Activated CD4-positive, alpha-beta T cell treated with anti-CD3 and anti-CD28 coated beads for 36 hours (primary cell): Measurements from ENCODE around the gene DAB2. TPM values are rescaled to one million over a fixed set of nuclear protein-coding genes. Genes with fewer than 3 reads are reported as not detected.

ENCODE experiments used
- ATAC-seq: fragments of 200-7000 bp; cut with Tn5 transposase; one replicate; pipeline ENCODE4 v1.10.0; 2021; ENCODE audit warnings: mild to moderate bottlenecking, moderate library complexity
- CTCF ChIA-PET: fragments of 350-600 bp; sonication (Branson Sonifier 250); formaldehyde crosslinking; loops from one replicate; lab custom pipeline; 2021; ENCODE audit warnings: antibody characterized with exemption; lab: Charles Lee
- POLR2A ChIA-PET: fragments of 350-600 bp; sonication (Branson Sonifier 250); formaldehyde crosslinking; loops from one replicate; lab custom pipeline; 2021; ENCODE audit warnings: antibody characterized with exemption, inconsistent platforms; lab: Charles Lee
- DNase-seq: peaks from one replicate; pipeline ENCODE4 v3.0.0-alpha.2; 2020
- H3K27ac Mint-ChIP-seq: one replicate; pipeline ENCODE4 v1.8.0; 2021; ENCODE audit warnings: mixed read lengths
- H3K27me3 Mint-ChIP-seq: one replicate; pipeline ENCODE4 v1.8.0; 2021; ENCODE audit warnings: mixed read lengths
- H3K36me3 Mint-ChIP-seq: one replicate; pipeline ENCODE4 v1.8.0; 2021; ENCODE audit warnings: low read depth, mixed read lengths
- H3K4me1 Mint-ChIP-seq: one replicate; pipeline ENCODE4 v1.8.0; 2021; ENCODE audit warnings: mixed read lengths
- H3K4me3 Mint-ChIP-seq: one replicate; pipeline ENCODE4 v1.8.0; 2021; ENCODE audit warnings: mild to moderate bottlenecking, moderate library complexity, mixed read lengths
- H3K9me3 Mint-ChIP-seq: one replicate; pipeline ENCODE4 v1.8.0; 2021; ENCODE audit warnings: low read depth, mixed read lengths
- intact Hi-C, 2 experiments: fragments of 100-400 bp; cut with DNase I in 1 of 2; cut with micrococcal nuclease in 1 of 2; formaldehyde crosslinking; loops; one replicate each; pipeline versions ENCODE4 v1.14.2 to v1.15.1; 2022 to 2024; cut with DNase I, micrococcal nuclease
- total RNA-seq, 2 experiments: library from RNA; stranded (reverse); gene quantifications; one replicate each; pipeline ENCODE4 v1.2.3, GENCODE V29; 2021

DAB2 gene
- total RNA-seq, 2 experiments from 2014 or later: 0.05 to 0.26 TPM

DNA sequence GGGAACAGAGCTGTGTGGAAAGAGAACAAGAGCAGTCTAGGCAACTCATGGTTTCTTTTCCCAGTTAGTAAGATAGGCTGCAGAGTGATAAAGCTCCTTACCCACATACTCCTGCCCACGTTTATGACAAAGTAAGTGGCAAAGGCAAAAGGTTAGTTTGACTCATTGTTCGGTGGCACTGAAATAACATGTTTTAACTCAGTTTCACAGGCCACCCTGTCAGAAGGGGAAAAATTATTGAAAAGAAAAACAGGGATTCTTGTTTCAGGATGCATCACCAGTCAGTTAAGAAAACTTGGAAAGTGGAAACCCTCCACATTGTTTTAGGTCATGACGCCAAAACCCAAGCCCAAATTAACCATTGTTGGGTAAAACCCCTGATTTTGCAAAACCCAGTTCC lies 22.3 kb upstream of the DAB2 start:
- H3K27me3 Mint-ChIP-seq: peaks cover 2% of the 10 kb centered on the region
- ChIA-PET POLR2A (no interaction called here), CTCF (interaction anchor here (0.7 to 1.2 kb wide), 3 partner anchors 40 to 71 kb away, joined by 3 to 4 read pairs (median 4); no protein-coding TSS in a partner anchor)
- no peaks in the 10 kb centered on the region for H3K9me3 Mint-ChIP-seq
- intact Hi-C loops: no loop called here
- peaks cover 3% of the 10 kb centered on the region for H3K4me1 Mint-ChIP-seq
- no peak overlapping the region for H3K4me3 Mint-ChIP-seq
- H3K36me3 Mint-ChIP-seq: no peaks in the 10 kb centered on the region
- DNase-seq: no peak
- peak; percentile 36 for ATAC-seq
- H3K27ac Mint-ChIP-seq: no peak overlapping the region

DNA sequence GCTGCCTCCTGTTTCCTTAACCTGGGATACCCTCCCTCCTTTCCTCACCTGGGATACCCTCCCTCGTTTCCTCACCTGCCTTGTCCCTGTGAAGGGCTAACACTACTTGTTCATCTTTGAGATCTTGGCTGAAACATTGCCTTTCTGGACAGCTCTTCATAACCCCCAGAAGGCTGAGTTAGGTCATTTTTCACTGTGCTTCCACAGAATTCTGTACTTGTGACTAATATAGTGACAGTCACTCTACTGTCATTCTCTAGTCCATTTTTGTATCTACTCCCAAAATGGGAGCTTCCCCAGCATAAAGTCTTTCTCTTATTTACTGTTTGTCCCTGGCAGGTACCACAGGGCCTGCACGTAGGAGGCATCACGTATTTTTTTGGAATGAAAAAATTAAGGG lies 21.5 kb upstream of the DAB2 start:
- peaks cover 3% of the 10 kb centered on the region for H3K4me1 Mint-ChIP-seq
- ATAC-seq: no peak

DNA sequence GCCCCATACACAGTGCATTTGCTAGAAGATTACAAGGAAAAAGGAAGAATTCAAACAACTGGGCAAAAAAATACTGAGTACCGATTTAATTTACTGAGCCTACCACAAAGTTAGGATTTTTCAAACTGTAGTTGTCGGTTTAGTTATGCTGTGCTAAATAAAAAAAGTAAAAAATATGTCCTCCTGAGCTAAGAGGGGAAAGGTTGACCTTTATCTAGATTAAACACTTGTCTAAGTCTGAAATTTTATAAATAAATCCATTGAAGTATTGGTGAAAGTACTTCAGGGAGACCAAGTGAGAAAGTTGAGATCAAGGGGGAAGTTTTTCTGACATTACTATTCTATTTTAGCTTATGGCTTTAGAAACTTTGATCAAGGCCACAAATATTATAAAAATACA lies 19.1 kb upstream of the DAB2 start:
- H3K4me1 Mint-ChIP-seq: peaks cover 3% of the 10 kb centered on the region
- no peaks in the 10 kb centered on the region for H3K9me3 Mint-ChIP-seq
- H3K36me3 Mint-ChIP-seq: no peaks in the 10 kb centered on the region
- H3K4me3 Mint-ChIP-seq: no peak overlapping the region
- ChIA-PET POLR2A (no interaction called here), CTCF (interaction anchor here (1.9 kb wide), 1 partner anchor 104 kb away, joined by 6 read pairs; no protein-coding TSS in a partner anchor)
- no peak for DNase-seq
- no peak overlapping the region for H3K27ac Mint-ChIP-seq
- intact Hi-C loops: no loop called here
- no peaks in the 10 kb centered on the region for H3K27me3 Mint-ChIP-seq
- no peak for ATAC-seq

More for the DNA sequence above, 21.5 kb upstream of the DAB2 start:
- Mint-ChIP-seq H3K27me3 (peaks cover 2% of the 10 kb centered on the region), H3K9me3 (no peaks in the 10 kb centered on the region), H3K36me3 (no peaks in the 10 kb centered on the region), H3K4me3 (no peak overlapping the region), H3K27ac (no peak overlapping the region)
- POLR2A ChIA-PET: no interaction called here
- DNase-seq: no peak
- CTCF ChIA-PET: interaction anchor here (0.6 to 1.2 kb wide), 2 partner anchors 70 to 229 kb away, joined by 3 read pairs; no protein-coding TSS in a partner anchor
- intact Hi-C loops: no loop called here

DNA sequence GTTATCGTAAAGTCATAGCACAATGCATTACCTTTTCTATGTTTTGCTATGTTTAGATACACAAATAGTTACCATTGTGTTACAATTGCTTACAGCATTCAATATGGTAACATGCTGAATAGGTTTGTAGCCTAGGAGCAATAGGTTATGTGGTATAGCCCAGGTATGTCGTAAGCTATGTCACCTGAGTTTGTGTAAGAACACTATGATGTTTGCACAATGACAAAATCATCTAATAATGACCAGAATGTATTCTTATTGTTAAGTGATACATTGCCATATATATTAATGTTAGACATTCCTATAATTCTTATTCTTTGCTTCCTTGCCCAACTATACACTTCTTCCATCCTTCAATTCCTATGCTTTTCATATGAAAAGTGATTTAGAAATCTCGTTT lies 18.2 kb upstream of the DAB2 start:
- H3K9me3 Mint-ChIP-seq: no peaks in the 10 kb centered on the region
- POLR2A ChIA-PET: no interaction called here
- DNase-seq: no peak
- peaks cover 3% of the 10 kb centered on the region for H3K4me1 Mint-ChIP-seq
- CTCF ChIA-PET: interaction anchor here (0.6 to 1.0 kb wide), 3 partner anchors 11 to 63 kb away, joined by 3 to 5 read pairs (median 4); no protein-coding TSS in a partner anchor
- intact Hi-C loops: no loop called here
- no peaks in the 10 kb centered on the region for H3K36me3 Mint-ChIP-seq
- H3K4me3 Mint-ChIP-seq: no peak overlapping the region
- ATAC-seq: no peak
- H3K27me3 Mint-ChIP-seq: peaks cover 2% of the 10 kb centered on the region
- no peak overlapping the region for H3K27ac Mint-ChIP-seq

DNA sequence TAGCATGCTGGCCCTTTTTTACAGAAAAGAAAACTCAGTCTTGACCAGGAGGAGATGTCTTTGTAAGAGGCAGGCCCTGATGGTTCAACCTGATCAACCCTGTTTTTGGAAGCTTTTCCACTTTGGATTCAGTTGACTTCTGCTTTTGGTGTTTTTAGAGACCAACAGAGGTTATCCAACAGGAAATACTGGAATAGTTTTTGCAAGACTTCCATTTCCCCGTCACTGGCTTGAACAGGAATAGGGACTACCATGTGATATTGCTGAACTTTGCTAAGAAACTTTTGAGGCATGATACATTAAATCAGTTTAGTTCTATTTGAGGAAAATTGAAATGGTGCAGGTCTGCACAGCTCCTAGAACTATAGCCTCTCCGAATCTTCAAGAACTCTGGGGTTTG lies 17.1 kb upstream of the DAB2 start:
- Mint-ChIP-seq H3K9me3 (no peaks in the 10 kb centered on the region), H3K36me3 (no peaks in the 10 kb centered on the region), H3K4me3 (no peak overlapping the region), H3K4me1 (peaks cover under 1% of the 10 kb centered on the region), H3K27ac (no peak overlapping the region), H3K27me3 (peaks cover 2% of the 10 kb centered on the region)
- ChIA-PET POLR2A (no interaction called here), CTCF (interaction anchor here (0.9 to 1.0 kb wide), 2 partner anchors 12 to 62 kb away, joined by 3 to 5 read pairs; no protein-coding TSS in a partner anchor)
- intact Hi-C loops: no loop called here
- DNase-seq: no peak
- ATAC-seq: no peak

DNA sequence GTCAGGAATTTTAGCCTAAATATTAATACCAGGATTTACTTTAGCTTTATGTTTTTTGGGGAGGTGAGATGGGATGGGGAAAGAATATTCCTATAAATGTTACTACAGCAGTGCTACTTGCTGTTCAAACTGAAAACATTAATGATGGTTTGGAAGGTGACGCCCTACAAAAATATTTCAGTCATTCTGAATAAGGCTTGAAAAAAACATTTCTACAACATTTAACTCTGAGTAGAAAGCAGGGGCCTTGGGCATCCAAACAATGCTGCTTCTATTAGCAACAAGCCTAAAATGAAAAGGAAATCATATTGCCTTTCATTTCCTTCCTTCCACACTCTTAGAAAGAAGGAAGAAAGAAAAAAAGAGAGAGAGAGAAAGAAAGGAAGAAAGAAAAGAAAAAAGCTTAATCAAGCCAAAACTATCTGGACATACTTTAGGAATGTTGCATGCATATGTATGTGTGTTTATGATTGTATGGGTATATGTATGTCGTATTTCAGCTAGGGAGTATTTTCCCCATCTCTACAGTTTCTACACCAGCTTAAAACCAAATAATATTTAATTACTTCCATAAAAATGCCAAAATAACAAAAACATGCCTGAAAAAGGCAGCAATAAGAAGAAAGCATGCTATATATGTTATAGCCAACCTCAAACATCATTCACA lies 16.3 kb upstream of the DAB2 start:
- peaks cover 2% of the 10 kb centered on the region for H3K27me3 Mint-ChIP-seq
- POLR2A ChIA-PET: no interaction called here
- no peaks in the 10 kb centered on the region for H3K36me3 Mint-ChIP-seq
- CTCF ChIA-PET: interaction anchor here (0.5 kb wide), 1 partner anchor 40 kb away, joined by 4 read pairs; no protein-coding TSS in a partner anchor
- H3K9me3 Mint-ChIP-seq: no peaks in the 10 kb centered on the region
- no peaks in the 10 kb centered on the region for H3K4me1 Mint-ChIP-seq
- no peak for ATAC-seq
- intact Hi-C loops: no loop called here
- no peak overlapping the region for H3K27ac Mint-ChIP-seq
- no peak overlapping the region for H3K4me3 Mint-ChIP-seq
- DNase-seq: no peak

DNA sequence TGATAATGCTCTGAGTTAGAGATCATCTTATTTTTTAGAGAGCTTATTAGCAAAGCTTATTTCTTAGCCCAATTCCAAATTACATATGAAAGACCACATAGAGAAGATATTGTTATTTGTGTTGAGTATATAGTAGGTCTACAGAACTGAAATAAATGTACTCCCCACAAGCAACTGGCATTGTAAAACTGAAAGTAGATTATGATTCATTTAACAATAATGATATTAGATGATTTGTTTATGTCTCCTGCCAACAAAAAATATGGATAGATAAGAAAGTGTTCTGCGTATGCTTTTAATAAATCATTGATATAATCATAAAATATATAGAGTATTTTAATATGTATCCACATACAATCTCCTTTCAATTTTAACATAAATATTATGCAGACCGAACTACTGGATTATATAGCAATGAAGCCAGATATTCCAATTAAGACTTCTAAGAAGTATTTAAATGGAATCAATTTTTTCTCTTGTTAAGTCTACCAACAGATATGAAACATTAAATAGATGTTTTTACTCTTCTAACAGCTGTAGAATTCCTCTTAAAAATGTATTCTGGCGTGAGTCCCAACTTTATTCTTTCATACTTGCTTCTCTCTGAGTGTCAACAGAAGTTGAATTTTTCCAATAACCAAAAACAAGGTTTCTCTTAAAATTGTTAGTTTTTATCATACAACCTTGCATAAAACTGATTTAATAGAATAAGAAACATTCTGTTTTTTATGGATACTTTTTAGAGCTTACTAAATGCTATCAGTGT lies 15.6 kb upstream of the DAB2 start:
- intact Hi-C loops: no loop called here

DNA sequence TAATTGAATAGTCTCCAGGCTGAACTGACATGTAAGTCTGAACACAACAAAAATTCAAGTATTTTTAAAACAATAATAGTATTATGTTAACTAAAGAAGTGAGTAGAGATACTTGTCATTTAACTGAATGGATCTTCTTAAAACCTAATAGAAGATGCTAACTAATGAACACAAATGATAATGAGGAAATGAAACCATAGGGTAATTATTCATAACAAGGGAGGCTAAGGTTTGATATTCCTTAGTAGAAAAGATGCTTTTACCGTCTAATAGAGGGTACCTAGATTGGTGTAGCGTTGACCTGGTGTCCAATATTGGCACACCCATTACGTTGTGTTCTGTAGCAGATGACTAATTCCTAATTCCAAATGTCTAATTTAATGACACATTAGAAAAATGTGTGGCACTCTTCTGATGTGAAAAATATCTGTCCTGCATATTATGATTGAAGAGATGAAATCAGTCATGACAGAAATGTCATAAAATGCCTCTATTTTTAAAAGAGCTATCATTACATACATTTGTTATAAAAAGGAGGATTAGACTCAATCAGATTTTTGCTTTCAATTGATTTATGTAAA lies 14.9 kb upstream of the DAB2 start:
- no peak overlapping the region for H3K27ac Mint-ChIP-seq
- H3K27me3 Mint-ChIP-seq: peaks cover 2% of the 10 kb centered on the region
- POLR2A ChIA-PET: no interaction called here
- ATAC-seq (no peak), DNase-seq (no peak)
- intact Hi-C loops: no loop called here
- H3K36me3 Mint-ChIP-seq: no peaks in the 10 kb centered on the region
- no peaks in the 10 kb centered on the region for H3K4me1 Mint-ChIP-seq
- H3K4me3 Mint-ChIP-seq: no peak overlapping the region
- CTCF ChIA-PET: no interaction called here
- no peaks in the 10 kb centered on the region for H3K9me3 Mint-ChIP-seq

More for the DNA sequence above, 15.6 kb upstream of the DAB2 start:
- H3K27ac Mint-ChIP-seq: no peak overlapping the region
- DNase-seq: no peak
- ChIA-PET POLR2A (no interaction called here), CTCF (interaction anchor here (0.5 kb wide), 1 partner anchor 40 kb away, joined by 4 read pairs; no protein-coding TSS in a partner anchor)
- ATAC-seq: no peak
- no peaks in the 10 kb centered on the region for H3K4me1 Mint-ChIP-seq
- no peaks in the 10 kb centered on the region for H3K9me3 Mint-ChIP-seq
- H3K27me3 Mint-ChIP-seq: peaks cover 2% of the 10 kb centered on the region
- no peaks in the 10 kb centered on the region for H3K36me3 Mint-ChIP-seq
- H3K4me3 Mint-ChIP-seq: no peak overlapping the region

DNA sequence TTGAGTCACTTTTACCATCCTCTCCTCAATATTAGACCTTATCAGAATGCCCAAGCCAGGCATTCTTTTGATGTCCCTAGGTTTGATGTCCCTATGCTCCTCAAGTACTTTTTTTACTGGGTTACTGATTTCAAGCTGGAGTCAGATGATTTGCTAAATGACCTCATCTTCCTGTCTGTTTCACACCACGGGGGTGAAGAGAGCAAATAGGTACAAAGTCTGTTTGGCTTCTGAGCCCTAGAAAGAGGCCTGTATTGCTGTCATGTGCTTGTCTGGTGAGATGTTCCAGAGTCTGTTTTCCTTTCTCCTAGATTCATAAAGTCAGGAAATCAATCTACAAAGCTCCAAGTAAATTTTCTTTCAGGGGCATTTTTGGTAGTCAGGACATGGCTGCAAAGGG lies 12.7 kb upstream of the DAB2 start:
- H3K36me3 Mint-ChIP-seq: no peaks in the 10 kb centered on the region
- H3K9me3 Mint-ChIP-seq: no peaks in the 10 kb centered on the region
- ChIA-PET POLR2A (interaction anchor here (0.7 kb wide), 1 partner anchor 320 kb away, joined by 9 read pairs; no protein-coding TSS in a partner anchor), CTCF (no interaction called here)
- H3K4me3 Mint-ChIP-seq: no peak overlapping the region
- intact Hi-C loops: no loop called here
- no peaks in the 10 kb centered on the region for H3K4me1 Mint-ChIP-seq
- no peak for ATAC-seq
- no peak overlapping the region for H3K27ac Mint-ChIP-seq
- no peak for DNase-seq
- peaks cover 2% of the 10 kb centered on the region for H3K27me3 Mint-ChIP-seq

DNA sequence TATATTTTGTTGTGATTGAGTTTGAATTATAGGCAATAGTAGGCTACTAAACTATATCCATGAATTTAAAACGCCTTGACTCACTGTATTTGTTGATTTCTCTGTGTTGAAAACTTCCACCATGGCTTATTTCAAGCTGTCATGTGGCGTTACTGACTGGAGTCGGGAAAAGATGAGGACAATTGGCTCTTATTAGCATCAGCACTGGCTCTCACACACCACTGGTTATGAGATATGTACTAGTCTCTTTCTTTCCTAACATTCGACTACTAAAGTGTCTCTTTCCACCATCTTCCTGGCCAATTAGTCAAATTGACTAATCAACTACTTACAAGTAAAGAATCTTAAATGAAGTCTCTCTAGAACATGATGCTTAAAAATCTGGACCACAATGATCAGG lies 9.1 kb upstream of the DAB2 start:
- DNase-seq (no peak), ATAC-seq (no peak)
- POLR2A ChIA-PET: no interaction called here
- Mint-ChIP-seq H3K27me3 (peaks cover 6% of the 10 kb centered on the region), H3K4me1 (no peaks in the 10 kb centered on the region), H3K36me3 (no peaks in the 10 kb centered on the region), H3K9me3 (no peaks in the 10 kb centered on the region), H3K27ac (no peak overlapping the region), H3K4me3 (no peak overlapping the region)
- CTCF ChIA-PET: no interaction called here
- intact Hi-C loops: no loop called here

DNA sequence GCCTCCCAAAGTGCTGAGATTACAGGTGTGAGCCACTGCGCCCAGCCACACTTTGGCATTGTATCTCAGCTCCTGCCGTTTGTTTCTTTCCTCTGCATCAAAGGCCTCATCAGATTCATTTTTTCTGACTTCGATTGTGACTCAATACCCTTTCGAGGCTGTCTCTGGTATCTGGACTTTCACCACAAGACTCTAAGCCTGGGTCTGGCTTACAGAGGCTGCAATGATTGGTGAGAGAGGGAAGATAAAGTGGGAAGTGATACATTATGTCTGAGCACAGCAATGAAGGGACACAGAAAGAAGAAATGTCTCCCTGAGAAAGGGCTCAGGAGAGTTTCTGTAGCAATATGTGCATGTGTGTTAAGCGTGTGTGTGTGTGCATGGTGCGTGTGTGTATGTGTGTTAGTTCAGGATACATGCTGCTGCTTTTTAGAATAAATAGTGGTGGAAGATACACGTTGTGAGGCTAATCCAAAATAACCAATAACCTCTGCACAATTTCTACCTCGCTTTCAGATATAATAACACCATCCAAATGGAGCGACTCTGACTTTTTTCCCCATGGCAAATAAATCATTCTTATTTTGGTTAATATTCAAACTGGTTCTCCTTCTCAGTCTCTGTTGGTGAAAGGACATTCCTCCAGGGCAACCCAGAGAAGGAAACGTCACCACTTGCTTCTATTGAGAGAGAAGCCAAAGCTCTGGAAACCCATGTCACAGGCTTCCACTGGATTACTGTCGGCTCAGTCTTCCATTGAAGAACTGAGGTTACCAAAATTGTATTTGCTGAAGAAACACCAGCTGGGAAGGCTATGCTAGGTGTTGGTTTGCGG lies 8.1 kb upstream of the DAB2 start:
- H3K27me3 Mint-ChIP-seq: peaks cover 8% of the 10 kb centered on the region
- ATAC-seq (no peak), DNase-seq (no peak)
- no peaks in the 10 kb centered on the region for H3K9me3 Mint-ChIP-seq
- intact Hi-C loops: no loop called here
- no peaks in the 10 kb centered on the region for H3K4me1 Mint-ChIP-seq
- no peaks in the 10 kb centered on the region for H3K36me3 Mint-ChIP-seq
- POLR2A ChIA-PET: interaction anchor here (0.6 kb wide), 1 partner anchor 1191 kb away, joined by 3 read pairs; no protein-coding TSS in a partner anchor
- no peak overlapping the region for H3K4me3 Mint-ChIP-seq
- H3K27ac Mint-ChIP-seq: no peak overlapping the region
- CTCF ChIA-PET: no interaction called here
